ENCODE measurements around the gene IFNE. TPM values are rescaled to one million over a fixed set of nuclear protein-coding genes. Genes with fewer than 3 reads are reported as not detected.
"Not testable (repeated sequence)": the region's sequence is repeated elsewhere in the genome, so short reads cannot be mapped to it uniquely, and the experiment has no call there.

Gene IFNE
- total RNA-seq, 4 donors from 2014 or later, result 0.91 to 3.4 (median 2.4) TPM; not detected in 1

- no peaks in the 10 kb centered on the region for H3K36me3 ChIP-seq
- H3K4me3 ChIP-seq, result no peak overlapping the region
- no peaks in the 10 kb centered on the region for H3K9me3 ChIP-seq
- DNase-seq, result no peak
- H3K27me3 ChIP-seq, result no peaks in the 10 kb centered on the region
- intact Hi-C loops (cut with DNase I), result no loop called here
- TF ChIP-seq POLR2A (IDR thresholded peaks at IDR 0.05) (no peak), CTCF (IDR thresholded peaks at IDR 0.05) (peak; percentile 17 to 70 (median 50))
- no peak overlapping the region for H3K27ac ChIP-seq
- no peaks in the 10 kb centered on the region for H3K4me1 ChIP-seq
Observed at GRCh38 chr9:21455320-21455719, 26.8 kb downstream of the IFNE start.

DNA sequence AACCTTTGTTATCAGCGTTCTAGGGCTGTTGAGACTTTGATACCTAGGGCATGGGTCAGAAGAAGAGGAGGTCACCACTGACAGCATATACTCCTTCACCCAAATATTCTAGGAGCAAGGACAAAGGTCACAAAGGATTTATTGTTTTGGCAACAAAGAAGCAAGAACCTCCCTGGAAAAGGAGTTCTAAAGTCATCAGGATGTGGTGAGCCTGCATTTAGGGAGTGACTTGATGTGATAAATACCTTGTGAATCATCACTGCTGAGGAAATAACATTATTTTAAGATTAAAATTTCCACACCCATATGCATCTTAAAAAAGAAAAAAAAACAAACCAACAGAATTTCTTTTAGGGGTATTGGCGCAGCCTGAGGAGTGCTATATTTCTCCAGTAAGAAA lies 28.0 kb downstream of the IFNE start:
- H3K4me1 ChIP-seq, result no peaks in the 10 kb centered on the region
- no peak for DNase-seq
- WGBS, 2 donors, result 66 to 74% methylated on average over 2 of the region's 2 CpGs
- H3K36me3 ChIP-seq, result no peaks in the 10 kb centered on the region
- no peak overlapping the region for H3K27ac ChIP-seq
- no peak for TF ChIP-seq CTCF (IDR thresholded peaks at IDR 0.05)
- no peak for TF ChIP-seq POLR2A (IDR thresholded peaks at IDR 0.05)
- no peaks in the 10 kb centered on the region for H3K27me3 ChIP-seq
- intact Hi-C loops (cut with DNase I), result no loop called here
- no peak overlapping the region for H3K4me3 ChIP-seq
- no peaks in the 10 kb centered on the region for H3K9me3 ChIP-seq

DNA sequence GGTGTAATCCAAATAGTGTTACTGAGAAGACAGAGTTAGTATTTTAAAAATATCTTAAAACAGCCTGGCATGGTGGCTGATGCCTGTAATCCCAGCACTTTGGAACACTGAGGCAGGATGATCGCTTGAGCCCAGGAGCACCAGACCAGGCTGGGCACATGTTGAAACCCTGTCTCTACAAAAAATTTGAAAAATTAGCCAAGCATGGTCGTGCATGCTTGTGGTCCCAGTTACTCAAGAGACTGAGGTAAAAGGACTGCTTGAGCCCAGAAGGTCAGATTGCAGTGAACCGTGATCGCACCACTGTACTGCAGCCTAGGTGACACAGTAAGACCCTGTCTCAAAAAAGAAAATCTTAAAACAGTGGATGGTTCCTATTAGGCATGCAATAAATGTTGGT lies 29.4 kb downstream of the IFNE start:
- Histone ChIP-seq H3K27me3 (peaks cover 0 to 3% (median 0%) of the 10 kb centered on the region in 4 donors), H3K27ac (no peak overlapping the region), H3K36me3 (no peaks in the 10 kb centered on the region), H3K4me3 (no peak overlapping the region), H3K4me1 (no peaks in the 10 kb centered on the region), H3K9me3 (no peaks in the 10 kb centered on the region)
- 73 to 86% methylated on average over 4 of the region's 4 CpGs for WGBS, 2 donors
- TF ChIP-seq CTCF (IDR thresholded peaks at IDR 0.05), result no peak
- TF ChIP-seq POLR2A (IDR thresholded peaks at IDR 0.05), result no peak
- no peak for DNase-seq
- intact Hi-C loops (cut with DNase I), result no loop called here

GRCh38 chr9:21450733-21451394 lies 31.2 kb downstream of the IFNE start:
- Histone ChIP-seq H3K27ac (no peak overlapping the region), H3K9me3 (no peaks in the 10 kb centered on the region), H3K4me3 (no peak overlapping the region), H3K4me1 (no peaks in the 10 kb centered on the region), H3K36me3 (no peaks in the 10 kb centered on the region), H3K27me3 (peaks cover 0 to 3% (median 0%) of the 10 kb centered on the region in 4 donors)
- TF ChIP-seq POLR2A (IDR thresholded peaks at IDR 0.05) (no peak), CTCF (IDR thresholded peaks at IDR 0.05) (no peak)
- 85 to 87% methylated on average over 4 of the region's 4 CpGs for WGBS, 2 donors
- intact Hi-C loops (cut with DNase I), result no loop called here
- no peak for DNase-seq

DNA sequence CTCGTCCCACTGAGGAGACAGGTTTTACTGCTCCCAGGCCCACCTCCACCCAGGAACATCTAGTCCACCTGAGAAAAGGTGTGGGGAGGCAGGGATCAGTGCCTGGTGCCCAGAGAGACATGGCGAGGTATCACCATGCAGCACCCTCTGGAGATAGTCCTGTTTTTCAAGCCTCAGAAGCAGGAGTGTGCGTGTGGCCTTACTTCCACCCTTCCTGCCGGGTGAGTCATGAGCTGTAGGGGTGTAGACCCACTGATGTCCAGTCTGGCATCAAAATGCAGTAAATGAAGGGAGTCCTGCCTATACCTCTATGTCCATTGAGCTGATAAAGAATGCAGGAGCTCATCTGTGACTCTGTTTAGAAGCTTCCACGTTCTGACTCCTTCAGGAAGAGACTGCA lies 32.8 kb downstream of the IFNE start:
- DNase-seq; H3K9me3 ChIP-seq; intact Hi-C loops (cut with DNase I); H3K36me3 ChIP-seq; H3K27ac ChIP-seq; H3K4me1 ChIP-seq; H3K27me3 ChIP-seq; H3K4me3 ChIP-seq: not testable (repeated sequence)
- 66 to 70% methylated on average over 2 to 4 of the region's 5 CpGs for WGBS, 2 donors
